Panc1 (cell line): ENCODE data around the gene MORF4L2.

Experiments used
- CTCF ChIP-seq: fragments of 450-650 bp; IDR thresholded peaks from 2 replicates; pipeline ENCODE4 v1.5.1; 2017; ENCODE audit warnings: mild to moderate bottlenecking
- POLR2AphosphoS5 ChIP-seq: IDR thresholded peaks from 2 replicates; pipeline ENCODE4 v1.6.1; 2012; ENCODE audit warnings: mild to moderate bottlenecking, low read depth, low read length, moderate library complexity
- TCF7L2 ChIP-seq: IDR thresholded peaks from 2 replicates; pipeline ENCODE4 v1.6.1; 2011; ENCODE audit warnings: mild to moderate bottlenecking, low read depth, low read length, inconsistent platforms

- TF ChIP-seq TCF7L2 (no peak), POLR2AphosphoS5 (no peak), CTCF (no peak)
These were observed 47.7 kb upstream of the MORF4L2 start for GRCh38 chrX:103734125-103734760.
